Endodermal cell (in vitro differentiated cells): ENCODE results near the gene POR. TPM values are rescaled to one million over a fixed set of nuclear protein-coding genes. Genes with fewer than 3 reads are reported as not detected.
"Not testable (repeated sequence)": the region's sequence is repeated elsewhere in the genome, so short reads cannot be mapped to it uniquely, and the experiment has no call there.

ENCODE experiments used
- DNase-seq: peaks from one replicate; pipeline ENCODE4 v3.0.0-alpha.2; 2017
- H3K27ac ChIP-seq: 2 replicates; pipeline ENCODE4 v1.5.1; 2013; ENCODE audit warnings: mild to moderate bottlenecking, low read depth, low read length, moderate library complexity
- H3K27me3 ChIP-seq: 2 replicates; pipeline ENCODE4 v1.6.1; 2013; ENCODE audit warnings: mild to moderate bottlenecking, low read length, moderate library complexity; ENCODE audit not compliant: insufficient read depth, control insufficient read depth, poor library complexity, severe bottlenecking
- H3K36me3 ChIP-seq: 2 replicates; pipeline ENCODE4 v1.7.0; 2013; ENCODE audit warnings: mild to moderate bottlenecking, low read length, moderate library complexity; ENCODE audit not compliant: control insufficient read depth, insufficient read depth
- H3K4me1 ChIP-seq: one replicate; pipeline ENCODE4 v1.7.0; 2013; ENCODE audit warnings: low read length; ENCODE audit not compliant: control insufficient read depth, insufficient read depth
- H3K4me3 ChIP-seq: 2 replicates; pipeline ENCODE4 v1.5.1; 2013; ENCODE audit warnings: mild to moderate bottlenecking, low read length, moderate library complexity
- H3K9ac ChIP-seq: 2 replicates; pipeline ENCODE4 v1.6.1; 2013; ENCODE audit warnings: mild to moderate bottlenecking, low read length, moderate library complexity; ENCODE audit not compliant: poor library complexity, severe bottlenecking; ENCODE audit errors: extremely low read depth
- H3K9me3 ChIP-seq: 2 replicates; pipeline ENCODE4 v1.6.1; 2013; ENCODE audit warnings: mild to moderate bottlenecking, low read length, moderate library complexity; ENCODE audit not compliant: control insufficient read depth
- H3K27ac Mint-ChIP-seq: 2 replicates; pipeline ENCODE4 v1.8.0; 2020; ENCODE audit warnings: mixed read lengths
- H3K27me3 Mint-ChIP-seq: 2 replicates; pipeline ENCODE4 v1.8.0; 2021; ENCODE audit warnings: mild to moderate bottlenecking, mixed read lengths; ENCODE audit not compliant: insufficient read depth
- H3K36me3 Mint-ChIP-seq: 2 replicates; pipeline ENCODE4 v1.8.0; 2020; ENCODE audit warnings: low read depth, mixed read lengths
- H3K4me1 Mint-ChIP-seq: 2 replicates; pipeline ENCODE4 v1.8.0; 2020; ENCODE audit warnings: mixed read lengths
- H3K4me3 Mint-ChIP-seq: 2 replicates; pipeline ENCODE4 v1.8.0; 2020; ENCODE audit warnings: mild to moderate bottlenecking, moderate library complexity, mixed read lengths
- H3K9me3 Mint-ChIP-seq: 2 replicates; pipeline ENCODE4 v1.8.0; 2020; ENCODE audit warnings: mild to moderate bottlenecking, mixed read lengths
- WGBS, 2 experiments: methylation state at CpG; one replicate each; pipeline versions ENCODE4 v1.1.5 to v1.1.7; 2013; ENCODE audit warnings: missing lambda C conversion rate in 2 of 2, mixed read lengths in 1 of 2; ENCODE audit not compliant: insufficient coverage in 1 of 2, insufficient read length in 1 of 2; 5-methylcytosine and 5-hydroxymethylcytosine counted together
- total RNA-seq, 2 donors: library from RNA; stranded (reverse); fragmentation: NEBNext Ultra II Directional in 1 of 2; extraction: Animal tissue kit (Norgen Biotek cat#: 25700) in 1 of 2; gene quantifications; 2 replicates in 1 of 2; 3 replicates in 1 of 2; pipeline ENCODE4 v1.2.1, GENCODE V29; 2021
- TF ChIP-seq, protein P1 (sequence below): fragments of 200-600 bp; sonication (generic); conservative IDR thresholded peaks from 2 replicates; pipeline ENCODE4 v1.5.0; 2021; ENCODE audit warnings: antibody characterized with exemption, mild to moderate bottlenecking

Gene POR
- total RNA-seq, 2 donors from 2014 or later: 85.2 to 92.9 TPM

DNA sequence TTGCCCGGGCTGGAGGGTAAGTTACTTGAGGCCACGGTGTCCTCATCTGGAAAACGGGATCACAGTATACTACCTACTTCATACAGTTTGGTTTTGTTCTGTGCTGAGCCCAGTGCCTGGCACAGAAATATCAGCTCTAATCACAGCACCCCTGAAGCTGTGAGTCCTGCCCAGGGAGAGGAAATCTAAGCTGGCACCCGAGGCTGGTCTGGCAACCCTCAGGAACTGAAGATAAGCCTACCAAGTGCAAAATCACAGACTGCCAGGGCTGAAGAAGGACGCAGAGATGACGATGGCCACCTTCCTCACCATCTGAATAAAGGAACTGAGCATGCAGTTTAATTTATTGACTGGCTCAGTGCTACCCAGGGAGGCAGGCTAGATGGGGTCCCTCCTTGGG is 87.2 kb downstream of the POR start:
- TF ChIP-seq, protein P1, sequence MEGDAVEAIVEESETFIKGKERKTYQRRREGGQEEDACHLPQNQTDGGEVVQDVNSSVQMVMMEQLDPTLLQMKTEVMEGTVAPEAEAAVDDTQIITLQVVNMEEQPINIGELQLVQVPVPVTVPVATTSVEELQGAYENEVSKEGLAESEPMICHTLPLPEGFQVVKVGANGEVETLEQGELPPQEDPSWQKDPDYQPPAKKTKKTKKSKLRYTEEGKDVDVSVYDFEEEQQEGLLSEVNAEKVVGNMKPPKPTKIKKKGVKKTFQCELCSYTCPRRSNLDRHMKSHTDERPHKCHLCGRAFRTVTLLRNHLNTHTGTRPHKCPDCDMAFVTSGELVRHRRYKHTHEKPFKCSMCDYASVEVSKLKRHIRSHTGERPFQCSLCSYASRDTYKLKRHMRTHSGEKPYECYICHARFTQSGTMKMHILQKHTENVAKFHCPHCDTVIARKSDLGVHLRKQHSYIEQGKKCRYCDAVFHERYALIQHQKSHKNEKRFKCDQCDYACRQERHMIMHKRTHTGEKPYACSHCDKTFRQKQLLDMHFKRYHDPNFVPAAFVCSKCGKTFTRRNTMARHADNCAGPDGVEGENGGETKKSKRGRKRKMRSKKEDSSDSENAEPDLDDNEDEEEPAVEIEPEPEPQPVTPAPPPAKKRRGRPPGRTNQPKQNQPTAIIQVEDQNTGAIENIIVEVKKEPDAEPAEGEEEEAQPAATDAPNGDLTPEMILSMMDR: no peak
- Histone ChIP-seq H3K9ac (no peak overlapping the region), H3K4me3 (no peak overlapping the region), H3K36me3 (peaks cover 30% of the 10 kb centered on the region), H3K9me3 (no peaks in the 10 kb centered on the region), H3K27me3 (no peaks in the 10 kb centered on the region), H3K4me1 (no peaks in the 10 kb centered on the region), H3K27ac (no peak overlapping the region)
- 92% methylated on average over 4 to 6 of the region's 6 CpGs for WGBS, 2 experiments
- no peaks in the 10 kb centered on the region for H3K4me1 Mint-ChIP-seq
- no peak for DNase-seq
- H3K36me3 Mint-ChIP-seq: peaks cover 51% of the 10 kb centered on the region
- H3K4me3 Mint-ChIP-seq: no peak overlapping the region
- H3K9me3 Mint-ChIP-seq: no peaks in the 10 kb centered on the region
- no peak overlapping the region for H3K27ac Mint-ChIP-seq
- H3K27me3 Mint-ChIP-seq: no peaks in the 10 kb centered on the region

DNA sequence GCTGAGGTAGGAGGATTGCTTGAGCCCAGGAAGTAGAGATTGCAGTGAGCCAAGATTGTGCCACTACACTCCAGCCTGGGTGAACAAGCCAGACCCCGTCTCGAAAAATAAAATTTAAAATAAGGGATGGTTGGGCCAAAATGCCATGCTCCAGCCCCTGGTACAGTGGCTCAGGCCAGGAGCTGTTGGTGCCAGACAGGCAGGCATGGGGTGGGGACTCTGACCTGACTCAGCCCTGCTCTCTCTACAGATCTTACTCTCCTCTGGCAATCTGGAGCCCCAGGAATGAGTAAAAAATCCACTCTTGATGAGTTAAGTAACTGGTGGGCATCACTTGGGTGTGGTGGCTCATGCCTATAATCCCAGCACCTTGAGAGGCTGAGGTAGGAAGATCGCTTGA is 87.9 kb downstream of the POR start:
- Mint-ChIP-seq H3K4me1 (no peaks in the 10 kb centered on the region), H3K9me3 (no peaks in the 10 kb centered on the region), H3K27me3 (no peaks in the 10 kb centered on the region), H3K36me3 (peaks cover 49% of the 10 kb centered on the region), H3K27ac (no peak overlapping the region), H3K4me3 (no peak overlapping the region)
- no peak overlapping the region for H3K4me3 ChIP-seq
- TF ChIP-seq, protein P1: no peak
- peaks cover 36% of the 10 kb centered on the region for H3K36me3 ChIP-seq
- no peak for DNase-seq
- no peaks in the 10 kb centered on the region for H3K27me3 ChIP-seq
- no peaks in the 10 kb centered on the region for H3K4me1 ChIP-seq
- no peaks in the 10 kb centered on the region for H3K9me3 ChIP-seq
- no peak overlapping the region for H3K9ac ChIP-seq
- H3K27ac ChIP-seq: no peak overlapping the region
- WGBS, 2 experiments: 92 to 100% methylated on average over 2 to 3 of the region's 3 CpGs

DNA sequence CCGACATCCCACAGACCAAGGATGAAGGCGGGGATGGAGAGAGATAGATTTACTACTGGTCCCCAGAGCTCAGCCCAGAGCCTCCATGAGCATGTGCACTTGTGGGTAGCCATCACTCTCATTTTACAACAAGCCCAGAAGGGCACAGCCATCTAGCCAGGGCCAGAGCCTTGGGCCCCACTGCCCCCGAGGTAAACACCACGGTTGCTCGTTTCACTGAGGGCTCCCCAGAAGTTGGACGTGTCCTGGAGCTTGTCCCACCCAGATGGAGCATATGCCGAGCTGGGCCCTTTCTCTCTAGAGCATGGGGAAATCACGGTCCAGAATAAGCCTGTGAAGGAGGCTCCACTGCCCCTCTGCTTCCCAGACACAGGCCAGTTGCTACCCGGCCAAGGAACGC is 88.4 kb downstream of the POR start:
- peaks cover 36% of the 10 kb centered on the region for H3K36me3 ChIP-seq
- H3K27ac ChIP-seq: no peak overlapping the region
- no peaks in the 10 kb centered on the region for H3K4me1 Mint-ChIP-seq
- H3K27me3 ChIP-seq: no peaks in the 10 kb centered on the region
- 95 to 96% methylated on average over 8 to 10 of the region's 10 CpGs for WGBS, 2 experiments
- no peaks in the 10 kb centered on the region for H3K9me3 ChIP-seq
- no peak for DNase-seq
- H3K27me3 Mint-ChIP-seq: no peaks in the 10 kb centered on the region
- H3K36me3 Mint-ChIP-seq: peaks cover 49% of the 10 kb centered on the region
- no peak overlapping the region for H3K4me3 ChIP-seq
- TF ChIP-seq, protein P1: no peak
- no peak overlapping the region for H3K27ac Mint-ChIP-seq
- H3K4me3 Mint-ChIP-seq: no peak overlapping the region
- no peak overlapping the region for H3K9ac ChIP-seq
- H3K4me1 ChIP-seq: no peaks in the 10 kb centered on the region
- no peaks in the 10 kb centered on the region for H3K9me3 Mint-ChIP-seq

DNA sequence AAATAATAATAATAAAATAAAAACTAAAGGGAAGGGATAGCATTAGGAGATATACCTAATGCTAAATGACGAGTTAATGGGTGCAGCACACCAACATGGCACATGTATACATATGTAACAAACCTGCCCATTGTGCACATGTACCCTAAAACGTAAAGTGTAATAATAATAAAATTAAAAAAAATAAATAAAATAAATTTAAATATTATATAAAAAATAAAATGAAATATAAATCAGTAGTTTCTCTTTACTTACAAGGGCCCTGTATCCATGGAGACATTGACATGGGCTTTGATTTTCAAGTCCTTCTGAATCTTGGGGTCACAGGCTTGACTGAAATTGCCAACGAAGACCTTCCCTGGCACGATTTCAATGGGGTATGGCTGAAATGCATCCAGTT is 90.0 kb downstream of the POR start:
- peaks cover 36% of the 10 kb centered on the region for H3K36me3 ChIP-seq
- peaks cover 44% of the 10 kb centered on the region for H3K36me3 Mint-ChIP-seq
- H3K4me3 ChIP-seq, H3K4me1 Mint-ChIP-seq, H3K27ac ChIP-seq, H3K27me3 ChIP-seq, H3K9ac ChIP-seq, H3K27me3 Mint-ChIP-seq, DNase-seq, H3K9me3 Mint-ChIP-seq, H3K4me1 ChIP-seq, H3K4me3 Mint-ChIP-seq, H3K27ac Mint-ChIP-seq, H3K9me3 ChIP-seq: not testable (repeated sequence)
- 82 to 98% methylated on average over 2 of the region's 4 CpGs for WGBS, 2 experiments
